Glomerular visceral epithelial cell (primary cell): ENCODE measurements around the gene APC2.
A peak's percentile ranks its signal among the peaks of the same experiment; 100 is the strongest.

ENCODE experiments used
- DNase-seq: peaks from one replicate; pipeline ENCODE4 v3.0.0-alpha.2; 2016; ENCODE audit errors: extremely low spot score

APC2 gene

DNA sequence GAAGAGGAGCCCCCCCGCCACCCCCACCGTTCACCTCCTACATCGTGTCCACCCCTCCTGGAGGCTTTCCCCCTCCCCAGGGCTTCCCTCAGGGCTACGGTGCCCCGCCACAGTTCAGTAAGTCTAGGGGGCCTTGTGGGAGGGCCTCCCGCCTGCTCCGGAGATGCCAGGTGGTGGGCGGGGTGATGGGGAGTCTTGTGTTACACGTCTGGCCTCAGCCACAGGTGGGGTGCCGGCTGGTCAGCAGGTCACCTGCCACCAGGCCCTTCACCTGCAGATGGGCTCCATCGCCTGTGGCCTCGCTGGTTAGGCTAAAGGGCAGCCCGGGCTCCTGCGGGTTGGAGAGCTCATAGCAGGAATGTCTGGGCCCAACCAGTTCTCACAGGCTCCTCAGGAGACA is 19.7 kb upstream of the APC2 start:
- DNase-seq: no peak

DNA sequence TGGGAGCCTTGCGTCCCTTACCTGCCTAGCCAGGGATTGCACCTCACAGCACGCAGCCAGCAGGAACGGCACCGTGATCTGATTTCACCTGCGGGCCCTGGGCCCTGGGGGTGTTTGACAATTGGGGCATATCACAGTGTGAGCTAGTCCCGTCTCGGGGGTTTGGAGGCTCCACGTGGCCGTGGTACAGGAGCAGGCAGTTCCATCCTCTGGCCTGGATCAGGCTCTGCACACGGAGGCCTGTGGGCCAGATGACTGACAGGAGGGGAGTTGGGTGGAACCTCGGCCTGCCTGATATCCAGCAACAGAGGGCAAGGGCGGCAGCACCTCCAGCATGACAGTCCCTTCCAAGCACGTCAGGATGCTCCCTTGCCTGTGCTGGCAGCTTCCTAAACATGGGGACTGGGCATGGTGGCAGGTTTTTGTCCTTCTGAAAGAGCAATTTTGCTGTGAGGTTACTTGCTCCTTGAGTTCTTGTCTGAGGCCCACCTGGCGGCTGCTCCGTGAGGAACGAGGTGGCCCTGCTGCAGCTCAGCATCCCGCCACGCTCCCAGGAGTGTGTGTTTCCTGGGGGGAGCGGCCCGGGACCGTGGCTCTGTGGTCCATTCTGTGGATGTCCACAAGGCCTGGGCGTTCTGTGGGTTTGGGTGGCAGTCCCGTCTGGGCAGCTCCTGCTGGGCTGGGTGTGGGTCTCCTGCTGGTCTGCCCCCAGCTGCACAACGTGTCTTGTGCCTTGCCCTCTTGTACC is 18.0 kb upstream of the APC2 start:
- DNase-seq: no peak

DNA sequence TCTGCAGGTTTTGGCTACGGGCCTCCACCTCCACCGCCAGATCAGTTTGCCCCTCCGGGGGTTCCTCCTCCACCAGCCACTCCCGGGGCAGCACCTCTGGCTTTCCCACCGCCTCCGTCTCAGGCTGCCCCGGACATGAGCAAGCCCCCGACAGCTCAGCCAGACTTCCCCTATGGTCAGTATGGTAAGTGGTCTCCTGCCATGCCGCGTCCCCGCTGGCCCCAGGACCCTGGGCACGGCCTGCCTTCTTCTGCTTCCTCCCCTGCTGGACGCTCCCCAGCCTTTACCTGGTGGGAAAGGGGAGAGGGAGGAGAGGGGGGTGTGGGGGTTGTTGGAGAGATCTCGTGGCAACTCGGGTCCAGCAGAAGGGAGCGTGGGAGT is 17.4 kb upstream of the APC2 start:
- DNase-seq: no peak

DNA sequence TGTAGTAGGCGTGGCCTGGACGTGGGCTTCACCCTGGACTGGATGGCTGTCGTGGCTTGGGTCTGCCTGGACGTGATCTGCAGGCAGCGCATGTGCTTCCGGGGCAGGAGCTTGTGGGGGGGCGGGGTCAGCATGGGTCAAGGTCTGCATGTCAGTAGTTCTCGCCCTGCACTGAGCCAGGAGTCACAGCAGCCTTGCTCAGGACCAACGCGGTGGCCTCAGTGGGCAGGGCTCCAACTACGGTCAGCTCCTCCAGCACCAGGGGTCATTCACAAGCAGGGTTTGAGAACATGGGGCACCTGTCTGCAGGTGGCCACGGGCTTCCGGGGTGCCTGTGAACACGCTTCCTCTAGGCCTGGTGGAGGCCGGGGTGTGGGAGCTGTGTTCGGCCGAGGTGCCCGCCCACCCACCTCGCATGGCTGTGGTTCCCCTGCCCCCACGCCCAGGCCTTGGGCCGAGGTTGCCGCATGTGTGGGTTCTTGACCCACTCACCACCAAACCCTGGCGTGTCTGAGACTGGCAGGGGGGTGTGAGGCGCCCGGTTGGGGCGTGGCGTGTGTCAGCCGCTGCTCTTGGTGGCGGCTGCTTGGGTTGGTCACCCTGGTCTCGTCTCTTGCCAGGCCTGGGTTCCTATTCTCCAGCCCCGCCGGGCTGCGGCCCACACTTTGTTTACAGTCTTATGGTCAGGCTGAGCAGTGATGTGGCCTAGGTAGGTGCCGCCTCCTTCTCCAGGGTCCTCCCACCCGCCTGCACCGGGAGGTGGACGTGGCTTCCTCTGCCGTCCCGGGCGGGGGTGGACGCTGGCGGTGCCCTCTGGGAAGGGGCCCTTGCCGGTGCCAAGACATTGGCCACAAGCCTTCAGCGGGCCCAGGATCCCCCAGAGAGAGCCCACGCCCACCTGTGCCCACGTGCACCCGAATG is 16.5 kb upstream of the APC2 start:
- no peak for DNase-seq

DNA sequence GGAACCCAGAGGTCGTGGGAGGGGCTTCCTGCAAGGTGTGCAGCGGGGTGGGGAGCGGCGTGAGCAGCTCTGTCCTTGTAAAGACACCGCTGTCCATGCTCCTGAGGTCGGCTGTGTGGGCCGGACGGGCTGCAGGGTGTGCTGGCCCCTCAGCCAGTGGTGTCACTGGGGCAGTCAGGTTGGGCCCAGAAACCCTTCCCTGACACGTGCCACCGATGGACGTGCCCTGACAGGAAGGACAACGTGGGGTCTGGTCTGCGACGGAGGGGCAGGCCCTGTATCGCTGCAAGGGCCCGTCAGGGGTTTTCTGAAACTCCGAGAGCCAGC is 15.9 kb upstream of the APC2 start:
- no peak for DNase-seq

DNA sequence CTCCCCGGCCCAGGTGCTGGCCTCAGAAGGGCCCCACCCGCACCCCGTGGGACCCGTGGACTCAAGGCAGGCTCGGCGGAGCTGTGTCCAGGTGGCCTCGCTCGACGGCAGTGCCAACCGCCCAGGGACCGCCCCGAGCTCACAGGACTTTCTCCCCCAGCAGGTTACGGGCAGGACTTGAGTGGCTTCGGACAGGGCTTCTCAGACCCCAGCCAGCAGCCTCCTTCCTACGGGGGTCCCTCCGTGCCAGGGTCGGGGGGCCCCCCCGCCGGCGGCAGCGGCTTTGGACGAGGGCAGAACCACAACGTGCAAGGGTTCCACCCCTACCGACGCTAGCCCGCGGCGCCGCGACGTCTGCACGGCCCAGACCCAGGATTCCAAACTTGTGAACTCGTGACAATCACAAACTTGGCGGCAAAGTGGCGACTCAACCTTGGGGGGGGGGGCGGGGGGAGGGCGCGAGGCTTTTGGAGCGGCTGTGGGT is 15.3 kb upstream of the APC2 start:
- DNase-seq: no peak

DNA sequence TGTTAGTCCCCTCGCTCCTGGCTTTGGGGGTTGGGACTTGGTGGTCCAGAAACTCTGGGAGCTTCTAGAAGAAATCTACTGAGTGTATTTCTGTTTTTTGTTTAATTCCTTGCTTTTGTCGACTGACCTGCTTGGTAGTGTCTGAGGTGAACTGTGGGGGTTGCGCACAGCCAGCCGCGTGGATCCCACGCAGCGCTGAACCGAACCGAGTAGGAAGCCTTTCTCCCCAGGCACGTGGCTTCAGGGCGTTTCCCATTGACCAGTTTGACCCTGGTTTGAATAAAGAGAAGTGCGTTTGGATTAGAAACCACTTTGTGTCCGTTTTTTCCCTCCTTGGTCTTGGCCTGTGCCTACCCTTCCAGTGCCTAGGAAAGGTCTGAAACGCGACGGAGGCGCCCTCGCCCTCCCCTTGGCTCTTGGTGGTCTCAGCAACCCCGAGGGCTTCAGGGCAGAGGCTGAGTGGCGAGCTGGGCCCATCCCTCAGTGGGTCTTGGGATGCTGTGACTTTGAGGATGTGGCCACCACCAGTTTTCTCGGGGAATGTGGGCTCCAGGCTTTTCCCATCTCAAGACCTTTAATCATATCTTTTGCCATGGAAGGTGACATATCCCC is 14.4 kb upstream of the APC2 start:
- no peak for DNase-seq

DNA sequence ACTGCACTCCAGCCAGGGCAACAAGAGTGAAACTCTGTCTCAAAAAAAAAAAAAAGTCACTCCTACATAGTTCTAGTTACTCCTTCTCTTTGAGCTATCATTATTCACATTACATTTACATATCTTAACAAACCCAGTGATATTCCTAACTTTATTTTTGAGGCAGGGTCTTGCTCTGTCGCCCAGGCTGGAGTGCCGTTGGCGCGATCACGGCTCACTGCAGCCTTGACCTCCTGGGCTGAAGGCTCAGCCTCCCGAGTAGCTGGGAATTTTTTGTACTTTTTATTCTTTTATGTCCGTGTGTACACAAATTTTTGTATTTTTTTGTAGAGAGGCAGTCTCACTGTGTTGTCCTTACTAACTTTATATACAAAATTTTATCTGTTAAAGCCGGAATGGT is 12.3 kb upstream of the APC2 start:
- no peak for DNase-seq

DNA sequence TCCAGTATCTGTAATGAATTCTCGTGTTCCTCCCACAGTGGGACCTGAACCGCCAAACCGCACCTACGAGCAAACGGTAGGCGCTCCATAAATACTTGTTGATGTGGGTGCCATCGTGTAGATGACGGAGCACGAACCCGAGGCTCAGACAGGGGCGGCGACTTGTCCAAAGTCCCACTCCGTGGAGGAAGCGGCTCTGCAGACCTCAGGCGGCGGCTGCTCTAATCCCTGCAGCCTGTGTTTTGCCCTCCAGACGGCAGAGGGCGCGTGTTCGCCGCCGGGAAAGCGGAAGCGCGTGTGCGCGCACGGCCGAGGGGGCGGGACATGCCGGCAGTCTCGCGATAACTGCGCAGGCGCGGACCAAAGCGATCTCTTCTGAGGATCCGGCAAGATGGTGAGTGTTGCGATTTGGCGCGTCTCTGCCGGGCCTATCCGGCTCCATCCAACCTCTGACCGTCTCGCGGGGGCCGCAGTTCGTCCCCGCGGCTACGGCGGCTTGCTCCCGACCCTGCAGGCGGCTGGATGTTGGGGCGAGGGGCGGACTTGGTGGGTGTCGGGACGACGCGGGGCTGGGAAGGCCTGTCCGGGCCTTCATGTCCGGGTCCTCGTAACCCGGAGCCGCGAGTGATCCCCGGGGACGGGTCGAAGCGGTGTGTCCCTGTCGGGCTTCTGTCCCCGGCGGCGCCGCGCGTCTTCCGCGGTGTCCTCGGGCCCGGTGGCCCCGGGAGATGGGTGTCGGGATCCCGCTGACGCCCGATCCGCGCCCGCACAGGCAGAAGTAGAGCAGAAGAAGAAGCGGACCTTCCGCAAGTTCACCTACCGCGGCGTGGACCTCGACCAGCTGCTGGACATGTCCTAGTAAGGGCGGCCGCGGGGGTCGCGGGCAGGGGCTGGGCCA is 11.6 kb upstream of the APC2 start, which contains the start of gene RPS15:
TSS of gene RPS15 (plus strand) at position 362 of the 898 bp plus-strand sequence. CDS start at position 392, 30 bp downstream.
- DNase-seq: peak; percentile 96

DNA sequence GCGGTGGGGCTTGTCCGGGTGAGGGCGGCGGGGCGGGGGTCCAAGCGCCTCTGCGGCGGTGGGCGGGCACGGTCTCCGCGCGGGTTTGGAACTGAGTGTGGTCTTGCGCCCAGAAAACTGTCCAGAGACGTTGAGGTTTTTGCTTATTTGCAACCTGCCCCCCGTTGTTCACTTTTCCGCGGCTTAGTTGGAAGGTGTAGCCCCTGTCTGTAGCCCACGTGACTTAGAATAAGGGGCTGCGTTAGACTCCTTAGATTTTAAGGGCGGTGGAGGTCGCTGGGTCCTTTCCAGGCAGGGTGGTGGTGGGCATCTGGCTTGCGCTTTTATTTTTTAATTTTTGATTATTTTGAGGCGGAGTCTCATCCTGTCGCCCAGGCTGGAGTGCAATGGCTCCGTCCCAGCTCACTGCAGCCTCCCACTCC is 11.0 kb upstream of the APC2 start:
- DNase-seq: no peak

DNA sequence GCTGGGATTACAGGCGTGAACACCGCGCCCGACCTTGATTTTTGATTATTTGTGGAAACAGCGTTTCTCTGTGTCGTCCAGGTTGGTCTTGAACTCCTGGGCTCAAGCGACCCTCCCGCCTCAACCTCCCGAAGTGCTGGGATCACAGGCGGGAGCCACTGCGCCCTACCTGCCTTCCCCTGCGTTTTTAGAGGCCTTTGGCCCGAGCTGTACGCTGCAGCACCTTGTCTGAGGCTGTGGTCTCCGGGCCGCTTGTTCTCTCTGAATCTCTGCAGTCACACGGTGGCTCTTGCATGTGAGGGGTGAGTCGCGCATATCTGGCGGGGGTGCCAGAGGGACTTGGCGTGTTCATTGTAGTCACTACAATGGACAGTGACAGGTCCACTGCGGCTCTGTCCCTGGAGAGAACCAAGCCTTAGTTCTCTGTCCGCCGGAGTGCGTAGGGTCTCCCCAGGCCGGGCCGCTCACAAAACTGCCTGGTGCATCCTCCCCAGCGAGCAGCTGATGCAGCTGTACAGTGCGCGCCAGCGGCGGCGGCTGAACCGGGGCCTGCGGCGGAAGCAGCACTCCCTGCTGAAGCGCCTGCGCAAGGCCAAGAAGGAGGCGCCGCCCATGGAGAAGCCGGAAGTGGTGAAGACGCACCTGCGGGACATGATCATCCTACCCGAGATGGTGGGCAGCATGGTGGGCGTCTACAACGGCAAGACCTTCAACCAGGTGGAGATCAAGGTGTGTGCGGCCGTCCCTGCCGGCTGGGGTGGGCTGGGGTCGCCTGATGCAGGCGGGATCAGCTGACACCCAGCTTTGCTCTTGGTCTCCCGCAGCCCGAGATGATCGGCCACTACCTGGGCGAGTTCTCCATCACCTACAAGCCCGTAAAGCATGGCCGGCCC is 10.2 kb upstream of the APC2 start:
- DNase-seq: peak; percentile 34

DNA sequence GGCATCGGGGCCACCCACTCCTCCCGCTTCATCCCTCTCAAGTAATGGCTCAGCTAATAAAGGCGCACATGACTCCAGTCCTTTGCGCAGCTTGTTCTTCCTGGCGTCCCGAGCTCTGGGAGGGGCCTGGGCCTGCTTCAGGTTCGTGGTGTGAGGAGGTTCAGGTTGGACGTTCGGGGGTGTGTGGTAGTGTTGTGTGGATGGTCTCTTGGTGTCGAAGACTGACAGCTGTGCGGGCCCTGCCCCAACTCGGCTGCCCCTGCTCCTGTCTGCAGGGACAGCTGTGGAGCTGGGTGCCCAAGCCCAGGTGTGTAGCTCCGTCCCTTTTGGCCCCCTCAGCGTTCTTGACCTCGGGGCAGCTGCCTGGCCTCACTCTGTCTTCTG is 9.5 kb upstream of the APC2 start:
- no peak for DNase-seq

DNA sequence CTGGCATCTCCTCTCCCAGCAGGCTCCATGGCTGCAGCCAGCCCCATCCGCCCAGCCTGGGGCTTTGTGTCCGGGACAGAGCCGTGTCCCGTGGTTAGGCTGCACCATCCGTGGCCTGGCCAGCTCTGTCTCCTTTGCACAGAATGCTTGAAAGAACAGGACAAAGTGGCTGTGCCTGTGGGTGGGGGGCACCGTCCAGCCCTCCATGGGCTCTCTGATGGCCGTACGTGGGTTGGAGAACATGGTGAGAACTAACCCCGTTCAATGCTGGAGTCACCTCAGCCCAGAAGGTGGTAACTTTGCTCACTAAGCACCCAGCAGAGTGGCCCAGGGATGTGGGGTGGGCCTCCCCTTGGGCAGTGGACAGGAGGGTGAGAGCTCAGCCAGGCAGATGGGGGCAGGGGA is 8.9 kb upstream of the APC2 start:
- DNase-seq: no peak

DNA sequence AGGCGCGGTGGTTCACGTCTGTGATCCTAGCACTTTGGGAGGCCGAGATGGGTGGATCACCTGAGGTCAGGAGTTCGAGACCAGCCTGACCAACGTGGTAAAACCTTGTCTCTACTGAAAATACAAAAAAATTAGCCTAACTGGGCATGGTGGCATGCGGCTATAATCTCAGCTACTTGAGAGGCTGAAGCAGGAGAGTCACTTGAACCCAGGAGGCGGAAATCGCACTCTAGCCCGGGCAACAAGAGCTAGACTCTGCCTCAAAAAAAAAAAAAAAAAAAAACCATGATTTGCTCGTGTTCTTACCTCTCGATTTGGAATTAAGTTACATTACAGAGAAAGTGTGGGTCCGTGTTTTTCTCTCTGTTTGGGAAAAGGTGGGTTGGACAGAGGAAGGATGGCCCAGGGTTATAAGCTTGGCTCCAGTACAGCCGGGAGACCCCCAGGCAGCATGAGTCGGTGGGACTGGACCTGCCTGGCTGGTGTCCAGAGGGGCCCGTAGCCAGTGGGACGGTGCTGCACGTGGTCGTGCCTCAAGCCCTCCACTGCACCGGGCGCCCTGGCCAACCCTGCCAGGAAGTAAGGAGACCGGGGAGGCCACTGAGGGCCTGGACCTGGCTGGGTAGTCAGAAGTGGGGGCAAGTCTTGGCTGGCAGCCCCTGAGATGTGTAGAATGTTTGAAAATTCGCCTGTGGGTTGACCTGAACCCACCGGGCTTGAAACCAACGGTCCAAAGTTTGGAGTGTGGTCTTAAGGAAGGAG is 8.1 kb upstream of the APC2 start:
- no peak for DNase-seq

DNA sequence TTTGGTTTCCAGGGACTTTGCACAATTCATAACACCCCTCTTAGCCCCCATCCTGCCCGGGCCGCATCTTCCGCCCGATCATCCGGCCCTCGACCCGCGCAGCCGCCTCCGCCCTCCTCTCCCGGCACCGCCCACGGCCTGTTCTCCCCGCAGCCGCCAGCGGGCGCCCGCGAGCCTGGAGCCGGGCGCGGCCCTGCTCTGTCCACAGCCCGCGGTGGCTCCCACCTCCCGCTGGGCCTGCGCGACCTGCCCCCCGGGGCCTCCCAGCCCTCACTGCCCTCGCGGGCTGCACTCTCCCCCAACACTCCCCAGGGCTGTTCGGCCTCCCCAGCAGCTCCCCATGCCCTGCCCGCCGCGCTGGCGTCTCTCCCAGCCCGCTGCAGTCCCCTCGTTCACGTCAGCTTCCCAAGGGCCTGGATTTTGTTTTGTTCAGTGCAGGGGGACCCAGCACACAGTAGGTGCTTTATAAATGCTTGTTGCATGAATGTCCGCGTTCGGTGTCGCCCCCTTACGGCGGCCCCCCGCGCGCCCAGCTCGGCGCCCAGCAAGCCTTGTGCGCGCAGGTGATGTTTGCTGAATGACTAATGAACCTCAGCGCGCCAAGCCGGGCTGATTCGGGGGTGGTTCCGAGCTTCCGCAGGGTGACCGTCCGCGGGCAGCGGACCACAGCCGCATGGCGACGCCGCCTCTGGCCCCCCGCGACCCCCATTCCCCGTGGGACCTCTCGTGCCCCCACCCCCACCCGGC is 4.6 kb upstream of the APC2 start:
- peak; percentile 74 for DNase-seq

DNA sequence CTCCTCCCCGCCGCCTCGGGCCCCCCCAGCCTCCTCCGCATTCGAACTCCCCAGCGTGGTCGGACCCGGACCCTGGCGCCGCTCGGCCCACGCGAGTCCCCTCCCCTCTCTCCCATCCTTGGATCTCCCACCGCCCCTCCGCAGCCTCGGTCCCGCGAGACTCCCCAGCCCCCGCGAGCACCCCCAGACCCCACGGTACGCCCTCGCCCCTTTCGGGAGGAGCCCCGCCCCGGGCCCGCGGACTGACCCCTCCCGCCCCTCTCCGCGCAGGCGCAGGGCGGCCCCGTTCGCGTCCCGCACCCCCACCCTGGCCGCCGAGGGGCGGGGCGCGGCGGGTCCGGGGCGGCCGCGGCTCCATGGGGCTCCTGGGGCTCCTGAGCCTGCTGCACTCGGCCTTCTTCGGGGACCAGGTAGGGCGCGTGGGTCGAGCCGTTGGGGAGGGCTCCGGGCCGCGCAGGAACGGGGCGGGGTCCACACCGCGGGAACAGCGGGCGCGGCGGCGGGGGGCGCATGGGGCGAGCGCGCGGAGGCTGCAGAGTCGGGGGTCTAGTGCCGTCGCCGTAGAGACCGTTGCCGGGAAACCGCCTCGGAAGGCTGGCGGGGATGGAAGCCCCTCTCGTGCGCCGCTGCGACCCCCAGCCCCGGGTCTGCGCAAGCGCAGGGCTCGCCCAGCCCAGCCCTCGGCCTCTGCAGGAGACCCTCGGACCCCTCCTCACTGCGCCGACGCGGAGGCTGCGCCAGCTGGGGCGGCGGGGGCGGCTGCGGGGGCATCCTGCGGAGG is 3.8 kb upstream of the APC2 start:
- DNase-seq: peak; percentile 59

DNA sequence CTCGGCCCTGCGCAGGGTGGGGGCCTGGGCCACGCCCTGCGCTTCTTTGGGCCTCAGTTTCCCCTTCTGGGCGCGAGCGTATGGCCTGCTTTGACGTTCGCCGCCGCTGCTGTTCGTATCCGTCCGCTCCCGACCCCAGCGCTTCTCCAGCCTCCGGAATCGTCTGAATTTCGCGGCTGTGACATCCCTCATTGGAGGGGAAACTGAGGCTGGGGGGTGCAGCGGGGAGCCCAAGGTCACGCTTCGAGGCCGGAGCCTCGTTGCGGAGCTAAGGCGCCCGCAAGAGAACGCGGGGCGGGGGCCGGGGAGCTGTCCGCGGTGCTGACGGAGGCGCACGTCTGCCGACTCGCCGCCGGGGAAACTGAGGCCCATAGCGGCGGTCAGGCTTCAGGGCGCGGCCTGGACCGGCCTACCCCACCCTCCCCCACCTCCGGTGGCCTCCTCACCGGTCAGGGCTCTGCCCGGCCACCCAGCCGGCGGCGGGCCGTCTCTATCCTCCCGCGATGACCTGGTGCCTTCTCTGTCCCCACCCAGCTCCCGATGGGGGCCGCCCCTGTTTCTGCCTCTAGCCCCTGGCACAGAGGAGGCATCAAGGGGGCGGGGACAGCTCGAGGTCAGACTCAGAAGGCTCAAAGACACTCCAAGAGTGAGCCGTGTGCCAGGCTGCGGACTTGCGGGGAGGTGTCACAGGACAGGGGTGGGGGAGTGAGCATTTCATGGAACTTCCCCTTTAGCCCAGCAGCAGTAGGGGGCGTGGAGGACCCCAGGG is 3.0 kb upstream of the APC2 start:
- DNase-seq: no peak
